HG02943 (cell line): ENCODE measurements around the gene CTSE.

Source experiments
- ATAC-seq: cut with Tn5 transposase; IDR thresholded peaks from one replicate; pipeline ENCODE4 v1.9.1; 2021; ENCODE audit warnings: mild to moderate bottlenecking, low read depth, moderate library complexity; ENCODE audit not compliant: unreplicated experiment

Gene CTSE

DNA sequence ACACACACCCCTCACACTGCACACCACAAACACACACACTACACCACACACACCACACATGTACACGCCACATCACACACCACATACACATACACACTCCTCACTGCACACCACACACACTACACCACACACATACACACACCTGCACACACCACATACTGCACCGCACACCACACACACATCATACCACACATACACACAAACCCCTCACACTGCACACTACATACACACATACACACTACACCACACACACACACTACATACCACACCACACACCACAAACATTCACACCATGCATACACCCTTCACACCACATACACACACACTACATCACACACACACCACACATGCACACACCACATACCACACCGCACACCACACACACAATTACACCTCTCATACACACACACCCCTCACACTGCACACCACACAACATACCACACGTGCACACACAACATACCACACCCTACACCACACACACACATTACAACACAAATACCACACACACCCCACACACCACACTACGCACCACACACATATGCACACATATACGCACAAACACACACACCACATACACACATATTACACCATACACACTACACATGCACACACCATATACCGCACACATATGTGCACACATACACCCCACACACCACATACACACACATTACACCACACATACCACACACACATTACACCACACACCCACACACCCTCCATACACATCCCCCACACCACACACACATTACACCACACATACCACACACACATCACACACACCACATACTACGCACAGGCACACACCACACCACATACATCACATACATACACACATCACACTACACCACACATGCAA lies 50.1 kb downstream of the CTSE start:
- no peak for ATAC-seq

DNA sequence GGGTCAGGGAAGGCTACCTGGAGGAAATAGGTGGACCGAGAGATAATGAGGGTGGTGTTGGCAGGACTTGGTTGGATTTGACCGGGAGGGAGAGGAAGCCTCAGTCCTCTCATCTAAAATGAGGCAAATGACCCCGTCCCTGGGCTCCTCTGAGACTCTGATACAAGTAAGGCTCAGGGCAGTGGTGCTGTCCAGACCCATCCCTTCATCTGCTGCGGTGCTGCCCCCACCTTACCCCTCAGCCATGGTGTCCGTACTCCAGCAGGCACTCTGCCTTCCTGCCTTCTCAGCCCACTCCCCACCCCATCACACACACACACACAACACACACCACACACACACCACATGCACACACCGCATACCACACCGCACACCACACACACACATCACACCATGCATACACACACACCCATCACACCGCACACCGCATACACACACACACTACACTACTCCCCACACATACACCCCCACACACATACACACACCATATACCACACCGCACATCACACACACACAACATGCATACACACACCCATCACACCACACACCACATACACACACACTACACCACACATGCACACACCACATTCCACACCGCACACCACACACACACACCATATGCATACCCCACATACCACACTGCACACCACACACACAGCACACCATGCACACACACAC lies 51.1 kb downstream of the CTSE start:
- no peak for ATAC-seq

DNA sequence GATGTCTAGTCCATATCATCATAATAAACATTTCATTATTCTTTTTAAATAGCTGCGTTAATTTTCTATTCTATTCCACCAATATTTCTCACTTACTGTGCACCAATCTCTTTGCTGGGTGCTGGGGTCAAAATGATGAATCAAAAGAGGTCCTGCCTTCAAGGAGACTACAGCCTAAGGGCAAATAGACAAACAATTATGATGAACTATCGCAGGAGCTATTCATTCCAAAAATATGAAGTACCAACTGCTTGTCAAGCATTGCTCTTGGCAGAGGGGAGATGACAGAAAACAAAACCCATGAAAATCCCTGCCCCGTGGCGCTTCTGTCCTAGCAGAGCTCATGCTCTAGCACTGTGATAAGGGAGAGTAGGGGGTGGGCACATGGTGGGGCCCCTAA lies 51.6 kb downstream of the CTSE start:
- ATAC-seq: no peak

DNA sequence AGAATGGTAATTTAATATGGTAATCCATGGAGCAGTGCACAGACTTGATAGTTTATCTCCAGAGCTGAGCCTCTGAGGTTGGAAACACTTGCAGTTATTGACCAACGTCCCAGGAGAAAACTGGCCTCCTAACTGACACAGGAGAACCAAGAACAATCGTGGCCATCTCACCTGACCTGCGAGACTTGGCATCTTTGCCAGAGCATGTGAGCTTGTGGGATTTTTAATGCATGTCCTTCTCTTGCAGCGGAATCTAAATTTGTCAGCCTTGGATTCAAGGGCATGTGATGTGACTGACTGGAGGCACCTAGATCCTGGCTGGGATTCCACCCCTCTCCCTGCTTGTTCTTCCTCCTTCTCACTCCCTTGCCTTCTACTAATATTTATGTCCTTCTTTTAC lies 52.6 kb downstream of the CTSE start:
- no peak for ATAC-seq

DNA sequence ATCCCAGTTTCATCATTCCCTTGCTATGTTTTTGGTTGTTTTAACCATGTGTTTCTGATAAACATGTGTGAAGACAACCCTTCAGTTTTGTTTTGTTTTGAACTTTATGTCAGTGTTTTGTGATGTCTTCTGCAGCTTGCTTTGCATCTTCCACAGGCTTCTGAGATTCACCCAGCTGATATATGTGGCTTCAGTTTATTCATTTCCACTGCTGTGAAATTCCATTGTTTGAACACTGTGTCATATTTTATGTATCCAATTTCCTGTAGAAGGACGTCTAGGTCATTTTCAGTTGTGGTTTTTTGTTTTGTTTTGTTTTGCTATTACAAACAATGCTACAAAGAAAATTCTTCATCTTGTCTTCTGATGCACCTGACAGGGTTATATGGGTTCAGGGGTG lies 53.2 kb downstream of the CTSE start:
- no peak for ATAC-seq

DNA sequence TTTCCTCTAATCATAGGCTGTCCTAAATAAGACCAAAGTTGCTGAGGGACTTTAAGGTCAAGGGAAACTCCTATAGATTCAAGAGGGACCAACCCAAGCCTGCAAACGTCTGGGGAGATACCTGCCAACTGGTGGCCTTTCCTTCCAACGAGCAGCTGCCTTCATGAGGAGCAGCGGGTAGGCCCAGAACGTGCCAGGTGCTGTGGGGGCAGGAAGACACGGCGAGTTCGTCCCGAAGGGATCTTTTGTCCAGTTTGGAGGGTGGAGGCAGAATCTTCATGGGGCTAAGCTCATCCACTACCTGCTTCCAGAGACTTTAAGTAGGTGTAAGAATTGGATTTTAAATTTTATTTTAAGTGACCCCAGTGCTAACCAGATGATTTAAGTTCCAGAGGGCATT lies 54.5 kb downstream of the CTSE start:
- ATAC-seq: no peak

DNA sequence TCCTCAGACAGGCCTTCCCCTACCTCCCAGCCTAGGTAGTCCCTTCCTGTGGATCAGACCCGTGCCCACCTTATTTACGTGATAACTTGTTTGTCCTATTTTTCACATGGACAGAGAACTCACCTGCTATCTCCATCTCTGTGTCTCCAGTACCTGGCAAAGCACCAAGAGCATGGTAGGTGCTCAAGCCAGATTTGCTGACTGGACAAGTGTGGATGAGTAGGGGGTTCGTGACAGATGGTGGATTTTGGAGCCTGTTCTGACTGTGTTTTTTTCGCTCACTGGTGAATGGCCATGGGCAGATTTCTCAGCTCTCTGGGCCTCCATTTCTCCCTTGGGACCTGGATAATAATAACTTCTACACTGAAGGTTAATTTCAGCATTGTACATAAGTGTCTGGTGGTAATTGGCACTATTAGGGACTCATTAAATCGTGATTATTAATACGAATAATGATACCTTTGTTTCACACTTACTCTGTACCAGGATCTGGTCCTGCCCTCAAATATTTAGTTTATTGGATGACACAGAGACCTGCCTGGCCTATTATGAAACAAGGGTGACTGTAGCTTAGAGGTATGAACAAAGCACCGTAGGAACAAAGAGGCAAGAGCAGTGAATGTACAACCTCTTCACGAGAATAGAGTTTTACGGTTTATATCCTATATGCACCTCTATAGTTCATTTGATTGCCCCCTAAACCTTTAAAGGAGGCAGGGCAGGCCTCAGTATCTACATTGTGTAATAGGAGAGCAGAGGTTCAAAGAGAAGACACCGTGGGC lies 56.0 kb downstream of the CTSE start:
- no peak for ATAC-seq

DNA sequence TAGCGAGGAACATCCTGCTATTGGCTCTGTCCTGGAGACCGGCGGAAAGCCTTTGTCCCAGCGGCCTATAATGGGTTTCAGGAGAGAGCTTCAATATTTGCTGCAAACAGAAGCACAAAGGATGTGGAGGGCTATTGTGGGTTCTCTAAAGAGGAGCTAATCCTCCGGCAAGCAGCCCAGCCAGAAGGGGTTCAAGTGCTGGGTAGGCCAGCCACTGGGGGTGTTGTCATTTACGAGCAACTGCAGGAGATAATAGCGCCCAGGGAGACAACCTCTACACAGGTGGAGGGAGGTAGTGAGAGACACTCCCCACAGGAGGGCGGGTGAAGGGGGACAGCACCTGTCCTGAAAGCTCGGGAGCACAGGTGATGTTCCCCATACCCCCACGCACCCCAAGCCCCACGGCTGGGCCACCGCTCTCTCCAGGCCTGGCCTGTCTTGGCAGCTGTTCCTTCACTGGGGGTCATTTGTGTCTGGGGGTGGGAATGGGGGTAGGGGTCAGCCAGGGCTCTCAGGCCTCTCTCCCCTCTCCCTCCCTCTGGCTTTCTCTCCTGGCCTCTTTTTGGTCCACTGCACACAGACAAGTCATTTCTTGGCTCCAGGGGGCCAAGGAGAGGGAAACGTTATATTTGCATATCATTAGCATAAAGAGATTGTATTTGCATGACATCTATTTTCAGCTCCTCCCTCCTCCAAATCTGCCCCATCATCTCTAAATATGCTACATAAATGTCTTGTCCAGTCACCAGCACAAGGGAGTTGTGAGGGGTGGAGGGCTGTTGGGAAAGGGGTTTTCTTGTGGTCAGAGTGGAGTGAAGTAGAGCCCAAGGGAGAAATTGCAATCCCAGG lies 58.4 kb downstream of the CTSE start:
- ATAC-seq: no peak

DNA sequence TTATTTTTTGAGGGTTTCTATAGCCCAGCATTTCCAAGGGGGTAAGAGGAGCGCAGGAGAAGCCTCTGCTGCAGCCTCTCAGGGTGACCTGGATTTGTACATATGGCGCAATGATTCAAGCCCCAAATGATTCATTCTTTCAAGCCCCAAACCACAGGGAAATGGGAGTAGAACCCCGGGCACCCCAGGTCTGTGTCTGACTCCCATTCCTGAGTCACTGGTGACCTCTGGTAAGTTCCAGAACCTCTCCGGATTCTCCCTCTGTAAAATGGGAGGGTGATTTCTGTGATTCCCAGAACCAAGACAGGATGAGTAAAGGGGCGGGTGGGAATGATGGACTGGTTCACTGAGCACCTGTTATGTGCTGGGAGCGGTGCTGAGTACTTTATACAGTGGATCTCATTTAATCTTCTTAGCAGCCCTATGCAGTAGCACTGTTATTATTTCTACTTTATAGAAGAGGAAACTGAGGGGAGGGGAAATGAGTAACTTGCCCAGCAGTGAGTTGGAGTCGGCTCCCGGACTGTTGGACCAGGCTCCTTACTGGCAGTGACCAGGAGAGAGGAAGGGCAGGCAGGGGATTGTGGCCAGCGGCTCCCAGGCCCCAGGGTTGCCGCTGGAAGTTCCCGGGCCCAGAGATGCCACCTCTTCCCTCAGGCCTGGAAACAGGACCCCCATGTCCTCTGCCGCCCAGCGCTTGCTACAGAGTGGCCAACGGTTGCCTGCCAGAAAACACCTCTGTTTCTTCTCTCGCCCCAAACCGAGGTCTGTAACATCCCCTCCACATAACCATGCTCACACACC lies 60.1 kb downstream of the CTSE start:
- ATAC-seq: no peak

DNA sequence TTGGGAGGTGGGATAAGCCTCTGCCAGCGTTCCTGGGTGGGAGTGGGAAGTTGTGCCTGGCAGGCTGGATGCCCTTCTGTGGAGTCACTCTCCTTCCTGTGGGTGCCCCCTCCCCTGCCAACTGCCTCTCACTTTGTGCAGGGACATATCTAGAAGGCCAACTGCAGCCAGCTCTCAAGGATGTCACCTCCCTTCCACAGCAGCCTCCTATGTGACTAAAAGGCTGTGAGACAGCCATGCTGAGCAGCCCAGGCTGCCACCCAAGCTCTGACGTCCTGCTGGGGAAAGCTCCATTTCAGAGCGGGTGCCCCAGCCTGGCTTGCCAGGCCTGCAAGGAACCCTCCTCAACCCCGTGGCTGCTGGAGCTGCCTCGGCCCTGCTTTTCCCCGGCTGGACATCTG lies 60.9 kb downstream of the CTSE start:
- no peak for ATAC-seq

DNA sequence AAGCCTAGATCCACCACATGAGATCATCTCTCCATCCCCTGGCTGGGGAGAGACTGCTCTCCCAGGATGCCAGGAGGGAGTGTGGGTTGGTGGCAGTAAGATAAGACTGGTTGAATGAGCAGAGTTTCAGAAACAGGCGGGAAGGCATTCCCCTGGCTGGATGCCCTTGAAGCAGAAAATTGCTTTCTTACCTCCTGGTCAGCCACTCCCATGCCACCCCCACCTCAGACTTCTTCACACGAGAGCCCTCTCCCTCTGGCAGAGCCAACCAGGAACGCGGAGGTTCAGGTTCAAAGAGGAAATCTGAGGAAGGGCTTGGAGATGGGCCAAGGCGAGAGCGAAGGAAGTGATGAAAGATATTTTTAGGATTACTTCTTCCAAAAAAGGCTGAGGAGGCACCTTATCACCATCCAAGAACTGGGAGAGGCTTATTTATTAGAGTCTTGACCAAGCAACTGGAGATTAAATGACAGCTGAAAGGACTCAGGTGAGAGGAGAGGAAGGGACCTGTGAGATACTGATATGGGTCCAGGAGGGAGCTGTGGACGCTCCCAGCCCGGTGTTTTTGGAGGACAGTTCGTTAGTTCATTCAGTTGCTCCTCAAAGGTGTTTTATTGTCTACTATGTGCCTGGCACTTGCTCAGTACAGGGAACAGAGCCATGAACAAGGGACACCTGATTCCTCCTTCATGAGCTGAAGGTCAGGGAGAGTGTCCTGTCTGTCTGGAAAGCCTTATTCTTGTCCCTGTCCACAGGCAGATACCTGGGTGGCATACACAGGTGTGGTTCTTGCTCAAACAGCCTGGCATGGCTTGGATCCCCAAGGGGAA lies 61.5 kb downstream of the CTSE start:
- no peak for ATAC-seq

DNA sequence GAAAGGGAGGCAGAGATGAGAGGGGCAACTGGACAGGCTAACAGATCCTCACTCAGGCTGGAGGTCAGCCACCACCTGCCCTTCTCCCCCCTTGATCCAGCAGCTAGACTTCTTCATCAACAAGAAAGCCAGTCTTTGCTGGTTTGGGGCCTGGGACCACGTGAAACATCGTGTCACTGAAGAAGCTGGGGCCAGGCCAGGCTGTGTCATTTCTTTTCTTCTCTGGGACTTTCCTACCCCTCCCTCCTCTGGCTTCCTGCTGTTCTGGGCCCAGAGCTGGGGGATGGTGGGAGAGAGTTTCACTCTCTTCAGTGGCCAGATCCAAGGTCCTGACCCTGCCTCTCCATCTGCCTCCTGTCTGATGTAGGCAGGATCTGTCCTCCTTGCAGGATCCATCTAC lies 62.3 kb downstream of the CTSE start:
- ATAC-seq: no peak

DNA sequence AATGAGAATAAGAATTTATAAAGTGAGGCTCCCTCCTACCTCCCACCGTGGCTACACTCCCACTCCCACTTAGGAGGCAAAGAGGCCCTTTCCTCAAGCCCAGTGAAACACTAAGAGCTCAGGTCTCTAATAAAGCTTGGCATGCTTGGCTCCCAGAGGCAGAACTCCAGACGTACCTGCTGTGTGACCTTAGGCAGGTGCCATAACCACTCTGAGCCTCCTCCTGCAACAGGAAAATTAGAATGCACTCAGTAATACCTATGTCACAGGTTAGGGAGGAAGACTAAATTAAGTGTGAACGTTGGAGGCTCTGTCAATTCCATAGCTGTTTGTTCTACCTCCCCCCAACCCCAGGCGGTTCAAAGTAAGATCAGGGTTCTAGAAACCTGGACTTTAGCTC lies 63.9 kb downstream of the CTSE start:
- no peak for ATAC-seq
